ENCODE data around the gene MARK4. TPM values are rescaled to one million over a fixed set of nuclear protein-coding genes. Genes with fewer than 3 reads are reported as not detected.

MARK4 gene
- total RNA-seq, 2 experiments from 2014 or later: 18.1 to 19.8 TPM

DNA sequence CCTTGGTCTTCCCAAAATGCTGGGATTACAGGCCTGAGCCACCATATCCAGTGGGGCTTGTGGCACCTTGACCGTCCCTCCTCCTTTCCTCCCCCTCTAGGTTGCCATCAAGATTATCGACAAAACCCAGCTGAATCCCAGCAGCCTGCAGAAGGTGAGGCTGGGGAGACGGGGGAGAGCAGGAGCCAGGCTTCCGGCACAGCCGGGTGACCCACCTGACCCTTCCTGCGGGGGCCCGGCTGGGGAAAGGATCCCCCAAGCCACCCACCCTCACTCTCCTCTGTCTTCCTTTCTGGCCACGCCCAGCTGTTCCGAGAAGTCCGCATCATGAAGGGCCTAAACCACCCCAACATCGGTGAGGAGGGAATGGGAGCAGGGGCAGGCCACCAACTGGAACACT lies 11.9 kb downstream of the MARK4 start:
- Mint-ChIP-seq H3K4me3 (no peak overlapping the region), H3K9me3 (no peaks in the 10 kb centered on the region), H3K36me3 (ENCODE audit: low read depth) (peaks cover 19% of the 10 kb centered on the region), H3K4me1 (ENCODE audit: low read depth) (no peaks in the 10 kb centered on the region), H3K27ac (no peak overlapping the region), H3K27me3 (no peaks in the 10 kb centered on the region)
- DNase-seq (no peak), ATAC-seq (ENCODE audit: poor library complexity) (no peak)
- no peaks in the 10 kb centered on the region for H3K9me3 ChIP-seq (ENCODE audit: control insufficient read depth in 1 of 2, insufficient read depth in 1 of 2, low read length in 2 of 2)
- no peak overlapping the region for H3K27ac ChIP-seq (ENCODE audit: low read depth in 1 of 2, low read length in 2 of 2)
- H3K27me3 ChIP-seq (ENCODE audit: control insufficient read depth in 1 of 2, insufficient read depth in 2 of 2, low read length in 2 of 2): no peaks in the 10 kb centered on the region
- ChIA-PET POLR2A (no interaction called here), CTCF (no interaction called here)
- peaks cover 10% of the 10 kb centered on the region for H3K36me3 ChIP-seq (ENCODE audit: insufficient read depth, low read length)
- no peak overlapping the region for H3K4me3 ChIP-seq (ENCODE audit: low read length)
- intact Hi-C loops (cut with DNase I, micrococcal nuclease): no loop called here
- TF ChIP-seq, protein P1, sequence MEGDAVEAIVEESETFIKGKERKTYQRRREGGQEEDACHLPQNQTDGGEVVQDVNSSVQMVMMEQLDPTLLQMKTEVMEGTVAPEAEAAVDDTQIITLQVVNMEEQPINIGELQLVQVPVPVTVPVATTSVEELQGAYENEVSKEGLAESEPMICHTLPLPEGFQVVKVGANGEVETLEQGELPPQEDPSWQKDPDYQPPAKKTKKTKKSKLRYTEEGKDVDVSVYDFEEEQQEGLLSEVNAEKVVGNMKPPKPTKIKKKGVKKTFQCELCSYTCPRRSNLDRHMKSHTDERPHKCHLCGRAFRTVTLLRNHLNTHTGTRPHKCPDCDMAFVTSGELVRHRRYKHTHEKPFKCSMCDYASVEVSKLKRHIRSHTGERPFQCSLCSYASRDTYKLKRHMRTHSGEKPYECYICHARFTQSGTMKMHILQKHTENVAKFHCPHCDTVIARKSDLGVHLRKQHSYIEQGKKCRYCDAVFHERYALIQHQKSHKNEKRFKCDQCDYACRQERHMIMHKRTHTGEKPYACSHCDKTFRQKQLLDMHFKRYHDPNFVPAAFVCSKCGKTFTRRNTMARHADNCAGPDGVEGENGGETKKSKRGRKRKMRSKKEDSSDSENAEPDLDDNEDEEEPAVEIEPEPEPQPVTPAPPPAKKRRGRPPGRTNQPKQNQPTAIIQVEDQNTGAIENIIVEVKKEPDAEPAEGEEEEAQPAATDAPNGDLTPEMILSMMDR (IDR thresholded peaks at IDR 0.05): no peak
- H3K4me1 ChIP-seq (ENCODE audit: insufficient read depth, low read length): no peaks in the 10 kb centered on the region

DNA sequence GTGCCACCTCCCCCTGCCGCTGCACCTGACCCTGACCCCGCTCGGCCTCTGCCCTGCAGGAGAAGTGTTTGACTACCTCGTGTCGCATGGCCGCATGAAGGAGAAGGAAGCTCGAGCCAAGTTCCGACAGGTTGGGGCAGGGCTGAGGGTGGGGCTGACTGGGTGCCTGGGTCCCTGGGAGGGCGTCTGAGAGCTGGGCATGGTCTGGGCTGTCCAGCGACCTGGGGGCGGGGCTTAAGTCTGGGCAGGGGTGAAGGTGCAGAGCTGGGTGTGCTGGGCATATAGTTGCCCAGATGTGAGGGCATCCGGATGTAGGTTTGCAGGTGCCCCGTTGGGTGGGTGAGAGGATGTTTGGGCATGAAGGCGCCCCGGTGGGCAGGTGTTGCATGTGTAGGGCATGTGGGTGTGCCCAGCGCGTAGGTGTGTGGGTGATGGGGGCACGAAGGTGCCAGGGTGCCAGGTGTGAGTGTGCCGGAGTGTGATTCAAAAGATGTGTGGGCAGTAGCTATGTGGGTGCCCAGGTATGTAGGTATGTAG lies 13.8 kb downstream of the MARK4 start:
- ChIA-PET CTCF (no interaction called here), POLR2A (no interaction called here)
- Histone ChIP-seq H3K4me3 (ENCODE audit: low read length) (no peak overlapping the region), H3K36me3 (ENCODE audit: insufficient read depth, low read length) (peaks cover 9% of the 10 kb centered on the region), H3K4me1 (ENCODE audit: insufficient read depth, low read length) (no peaks in the 10 kb centered on the region), H3K27me3 (ENCODE audit: control insufficient read depth in 1 of 2, insufficient read depth in 2 of 2, low read length in 2 of 2) (no peaks in the 10 kb centered on the region), H3K9me3 (ENCODE audit: control insufficient read depth in 1 of 2, insufficient read depth in 1 of 2, low read length in 2 of 2) (no peaks in the 10 kb centered on the region), H3K27ac (ENCODE audit: low read depth in 1 of 2, low read length in 2 of 2) (no peak overlapping the region)
- Mint-ChIP-seq H3K36me3 (ENCODE audit: low read depth) (peaks cover 23% of the 10 kb centered on the region), H3K27ac (no peak overlapping the region), H3K4me3 (no peak overlapping the region), H3K9me3 (no peaks in the 10 kb centered on the region), H3K4me1 (ENCODE audit: low read depth) (no peaks in the 10 kb centered on the region), H3K27me3 (no peaks in the 10 kb centered on the region)
- ATAC-seq (ENCODE audit: poor library complexity) (no peak), DNase-seq (no peak)
- intact Hi-C loops (cut with DNase I, micrococcal nuclease): no loop called here
- TF ChIP-seq, protein P1 (IDR thresholded peaks at IDR 0.05): no peak

- Mint-ChIP-seq H3K27me3 (no peaks in the 10 kb centered on the region), H3K4me3 (no peak overlapping the region), H3K36me3 (ENCODE audit: low read depth) (peaks cover 23% of the 10 kb centered on the region), H3K9me3 (no peaks in the 10 kb centered on the region), H3K27ac (no peak overlapping the region), H3K4me1 (ENCODE audit: low read depth) (no peaks in the 10 kb centered on the region)
- no peak for ATAC-seq (ENCODE audit: poor library complexity)
- Histone ChIP-seq H3K27me3 (ENCODE audit: control insufficient read depth in 1 of 2, insufficient read depth in 2 of 2, low read length in 2 of 2) (no peaks in the 10 kb centered on the region), H3K36me3 (ENCODE audit: insufficient read depth, low read length) (peaks cover 12% of the 10 kb centered on the region), H3K9me3 (ENCODE audit: control insufficient read depth in 1 of 2, insufficient read depth in 1 of 2, low read length in 2 of 2) (no peaks in the 10 kb centered on the region), H3K4me1 (ENCODE audit: insufficient read depth, low read length) (no peaks in the 10 kb centered on the region), H3K27ac (ENCODE audit: low read depth in 1 of 2, low read length in 2 of 2) (no peak overlapping the region), H3K4me3 (ENCODE audit: low read length) (no peak overlapping the region)
- no peak for DNase-seq
- CTCF ChIA-PET: no interaction called here
- POLR2A ChIA-PET: no interaction called here
- TF ChIP-seq, protein P1 (IDR thresholded peaks at IDR 0.05): no peak
- intact Hi-C loops (cut with DNase I, micrococcal nuclease): no loop called here
Measured at GRCh38 chr19:45265375-45265774, 14.3 kb downstream of the MARK4 start.

All from CD4-positive, alpha-beta T cell (primary cell).